NB4 (cell line): Measurements from ENCODE around the gene SCIN.

Experiments used
- MYC ChIP-seq: IDR thresholded peaks from 2 replicates; pipeline ENCODE4 v1.6.1; 2011; ENCODE audit warnings: low read depth, low read length
- POLR2A ChIP-seq: IDR thresholded peaks from 2 replicates; pipeline ENCODE4 v1.6.1; 2011; ENCODE audit warnings: mild to moderate bottlenecking; ENCODE audit not compliant: insufficient read length; ENCODE audit errors: extremely low read depth
- TF ChIP-seq, protein P1 (sequence below): IDR thresholded peaks from one replicate; pipeline ENCODE4 v1.5.1; 2012; ENCODE audit warnings: low read depth, low read length
- TF ChIP-seq, protein P2 (sequence below): IDR thresholded peaks from 2 replicates; pipeline ENCODE4 v1.6.1; 2011; ENCODE audit warnings: low read depth, low read length

DNA sequence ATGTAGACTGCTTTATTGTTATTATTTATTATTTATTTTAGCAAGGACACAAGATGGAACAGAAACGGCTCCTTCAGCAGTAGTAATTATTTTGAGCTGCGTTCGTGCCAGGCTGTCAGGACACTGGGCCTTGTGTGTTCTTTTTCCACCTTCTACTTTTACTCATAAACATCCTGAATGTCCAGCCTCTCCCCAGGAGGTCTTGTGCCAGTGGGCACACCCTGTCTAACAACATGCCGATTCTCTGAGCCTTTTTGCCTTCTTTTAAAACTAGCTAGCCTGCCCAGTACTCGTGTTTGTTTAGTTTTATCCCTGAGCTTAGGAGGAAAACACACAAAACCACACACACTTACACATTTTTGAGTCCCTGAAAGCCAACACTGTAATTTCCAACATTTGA lies 1.2 kb downstream of the SCIN start:
- TF ChIP-seq POLR2A (no peak), MYC (no peak)
- TF ChIP-seq, protein P1, sequence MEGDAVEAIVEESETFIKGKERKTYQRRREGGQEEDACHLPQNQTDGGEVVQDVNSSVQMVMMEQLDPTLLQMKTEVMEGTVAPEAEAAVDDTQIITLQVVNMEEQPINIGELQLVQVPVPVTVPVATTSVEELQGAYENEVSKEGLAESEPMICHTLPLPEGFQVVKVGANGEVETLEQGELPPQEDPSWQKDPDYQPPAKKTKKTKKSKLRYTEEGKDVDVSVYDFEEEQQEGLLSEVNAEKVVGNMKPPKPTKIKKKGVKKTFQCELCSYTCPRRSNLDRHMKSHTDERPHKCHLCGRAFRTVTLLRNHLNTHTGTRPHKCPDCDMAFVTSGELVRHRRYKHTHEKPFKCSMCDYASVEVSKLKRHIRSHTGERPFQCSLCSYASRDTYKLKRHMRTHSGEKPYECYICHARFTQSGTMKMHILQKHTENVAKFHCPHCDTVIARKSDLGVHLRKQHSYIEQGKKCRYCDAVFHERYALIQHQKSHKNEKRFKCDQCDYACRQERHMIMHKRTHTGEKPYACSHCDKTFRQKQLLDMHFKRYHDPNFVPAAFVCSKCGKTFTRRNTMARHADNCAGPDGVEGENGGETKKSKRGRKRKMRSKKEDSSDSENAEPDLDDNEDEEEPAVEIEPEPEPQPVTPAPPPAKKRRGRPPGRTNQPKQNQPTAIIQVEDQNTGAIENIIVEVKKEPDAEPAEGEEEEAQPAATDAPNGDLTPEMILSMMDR, result no peak
- TF ChIP-seq, protein P2, sequence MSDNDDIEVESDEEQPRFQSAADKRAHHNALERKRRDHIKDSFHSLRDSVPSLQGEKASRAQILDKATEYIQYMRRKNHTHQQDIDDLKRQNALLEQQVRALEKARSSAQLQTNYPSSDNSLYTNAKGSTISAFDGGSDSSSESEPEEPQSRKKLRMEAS, result no peak
